IMR-90 (cell line): ENCODE results near the gene TSHZ1. TPM values are rescaled to one million over a fixed set of nuclear protein-coding genes. Genes with fewer than 3 reads are reported as not detected.

Experiments
- ATAC-seq: fragments of 200-7000 bp; cut with Tn5 transposase; 2 replicates; pipeline ENCODE4 v1.9.1; 2020; ENCODE audit warnings: low read depth, mild to moderate bottlenecking, moderate library complexity
- BruUV-seq: library from RNA; stranded (reverse); fragments of 400-500 nt; replicated peaks from 2 replicates; lab custom pipeline; 2021; lab: Mats Ljungman, UMichigan
- CTCF ChIA-PET: fragments of 300-600 bp; formaldehyde crosslinking; extraction: SDS; loops from one replicate; lab custom pipeline; 2021; ENCODE audit warnings: antibody characterized with exemption; lab: Yijun Ruan, JAX
- POLR2A ChIA-PET: fragments of 300-600 bp; sonication (Branson Sonifier 250); formaldehyde crosslinking; loops from one replicate; lab custom pipeline; 2022; ENCODE audit warnings: antibody characterized with exemption; ENCODE audit not compliant: unreplicated experiment; lab: Charles Lee
- DNase-seq: peaks from one replicate; pipeline ENCODE4 v3.0.0; 2013
- H2AFZ ChIP-seq: replicated peaks from 2 replicates; pipeline ENCODE3; 2013; ENCODE audit warnings: low read length, mild to moderate bottlenecking; ENCODE audit not compliant: poor library complexity
- H2AK5ac ChIP-seq: 2 replicates; pipeline ENCODE4 v1.6.1; 2013; ENCODE audit warnings: low read depth, low read length, inconsistent platforms
- H2AK9ac ChIP-seq: replicated peaks from 2 replicates; pipeline ENCODE3; 2013; ENCODE audit warnings: mild to moderate bottlenecking, low read depth, low read length, moderate library complexity; ENCODE audit not compliant: poor library complexity
- H2BK120ac ChIP-seq: 2 replicates; pipeline ENCODE4 v1.6.1; 2013; ENCODE audit warnings: low read depth, low read length, inconsistent platforms
- H2BK15ac ChIP-seq: 3 replicates; pipeline ENCODE4 v1.6.1; 2013; ENCODE audit warnings: low read depth, low read length, inconsistent platforms
- H2BK20ac ChIP-seq: 2 replicates; pipeline ENCODE4 v1.6.1; 2013; ENCODE audit warnings: low read depth, mild to moderate bottlenecking, inconsistent platforms, low read length, moderate library complexity
- H2BK5ac ChIP-seq: 2 replicates; pipeline ENCODE4 v1.6.1; 2013; ENCODE audit warnings: mild to moderate bottlenecking, low read depth, low read length, inconsistent platforms; ENCODE audit not compliant: poor library complexity, severe bottlenecking
- H3K14ac ChIP-seq: replicated peaks from 2 replicates; pipeline ENCODE4 v1.6.1; 2013; ENCODE audit warnings: low read depth, low read length, inconsistent platforms
- H3K18ac ChIP-seq: 2 replicates; pipeline ENCODE4 v1.6.1; 2013; ENCODE audit warnings: low read depth, low read length, control low read depth
- H3K23ac ChIP-seq: 2 replicates; pipeline ENCODE4 v1.6.1; 2013; ENCODE audit warnings: low read depth, low read length, inconsistent platforms
- H3K27ac ChIP-seq: 2 replicates; pipeline ENCODE4 v1.5.1; 2013; ENCODE audit warnings: mild to moderate bottlenecking, control low read depth, low read length; ENCODE audit not compliant: insufficient read depth
- H3K27me3 ChIP-seq: 2 replicates; pipeline ENCODE4 v1.6.1; 2013; ENCODE audit warnings: low read length; ENCODE audit not compliant: control insufficient read depth, insufficient read depth
- H3K36me3 ChIP-seq: 2 replicates; pipeline ENCODE4 v1.6.1; 2013; ENCODE audit warnings: low read length, mixed read lengths; ENCODE audit not compliant: control insufficient read depth, insufficient read depth
- H3K4ac ChIP-seq: 2 replicates; pipeline ENCODE4 v1.6.1; 2013; ENCODE audit warnings: low read depth, low read length, inconsistent platforms
- H3K4me1 ChIP-seq: 2 replicates; pipeline ENCODE4 v1.6.1; 2013; ENCODE audit warnings: low read length, mixed read lengths; ENCODE audit not compliant: control insufficient read depth, insufficient read depth
- H3K4me2 ChIP-seq: 2 replicates; pipeline ENCODE4 v1.6.1; 2013; ENCODE audit warnings: low read depth, mild to moderate bottlenecking, control low read depth, low read length, moderate library complexity
- H3K4me3 ChIP-seq: 2 replicates; pipeline ENCODE4 v1.5.1; 2013; ENCODE audit warnings: low read depth, mild to moderate bottlenecking, control low read depth, low read length, moderate library complexity; ENCODE audit not compliant: insufficient read depth
- H3K56ac ChIP-seq: 2 replicates; pipeline ENCODE4 v1.6.1; 2013; ENCODE audit warnings: low read length, inconsistent platforms; ENCODE audit not compliant: insufficient read depth; ENCODE audit errors: extremely low read depth
- H3K79me1 ChIP-seq, 2 experiments: 2 replicates each; pipeline ENCODE4 v1.6.1; 2013; ENCODE audit warnings: low read length in 2 of 2, inconsistent platforms in 1 of 2, low read depth in 1 of 2
- H3K9ac ChIP-seq: 2 replicates; pipeline ENCODE4 v1.6.1; 2013; ENCODE audit warnings: low read depth, low read length, control low read depth
- H3K9me1 ChIP-seq: 2 replicates; pipeline ENCODE4 v1.6.1; 2013; ENCODE audit warnings: low read length, inconsistent platforms; ENCODE audit not compliant: insufficient read depth
- H3K9me3 ChIP-seq: 2 replicates; pipeline ENCODE4 v1.6.1; 2013; ENCODE audit warnings: low read length; ENCODE audit not compliant: control insufficient read depth, insufficient read depth
- H4K20me1 ChIP-seq: 2 replicates; pipeline ENCODE4 v1.6.1; 2013; ENCODE audit warnings: low read length, inconsistent platforms; ENCODE audit not compliant: insufficient read depth
- H4K5ac ChIP-seq: 2 replicates; pipeline ENCODE4 v1.6.1; 2013; ENCODE audit warnings: mild to moderate bottlenecking, low read depth, low read length, control low read depth
- H4K8ac ChIP-seq, 2 experiments: 2 replicates each; pipeline ENCODE4 v1.6.1; 2013; ENCODE audit warnings: low read depth in 2 of 2, low read length in 2 of 2, control low read depth in 1 of 2, inconsistent platforms in 1 of 2
- H4K91ac ChIP-seq: 2 replicates; pipeline ENCODE4 v1.6.1; 2013; ENCODE audit warnings: low read depth, low read length, inconsistent platforms; ENCODE audit not compliant: insufficient read depth
- BHLHE40 ChIP-seq: fragments of 150-350 bp; IDR thresholded peaks from 2 replicates; pipeline ENCODE4 v1.6.1; 2016; ENCODE audit warnings: mild to moderate bottlenecking, low read depth, low read length
- CEBPB ChIP-seq: IDR thresholded peaks from 2 replicates; pipeline ENCODE4 v1.6.1; 2012; ENCODE audit warnings: low read depth, low read length, improper control_type of control experiment
- CHD1 ChIP-seq: IDR thresholded peaks from 2 replicates; pipeline ENCODE4 v1.6.1; 2012; ENCODE audit warnings: low read depth, low read length, improper control_type of control experiment
- CTCF ChIP-seq: conservative IDR thresholded peaks from 2 replicates; pipeline ENCODE4 v1.5.1; 2012; ENCODE audit warnings: mild to moderate bottlenecking, low read depth, low read length, improper control_type of control experiment
- ELK1 ChIP-seq: fragments of 150-350 bp; IDR thresholded peaks from 2 replicates; pipeline ENCODE4 v1.6.1; 2016; ENCODE audit warnings: low read depth, mild to moderate bottlenecking, low read length, moderate library complexity, borderline replicate concordance
- FOS ChIP-seq: fragments of 150-350 bp; IDR thresholded peaks from 2 replicates; pipeline ENCODE4 v1.6.1; 2016; ENCODE audit warnings: low read depth, low read length
- MAFK ChIP-seq: IDR thresholded peaks from 2 replicates; pipeline ENCODE4 v1.6.1; 2012; ENCODE audit warnings: low read depth, low read length, improper control_type of control experiment
- MAZ ChIP-seq: IDR thresholded peaks from 2 replicates; pipeline ENCODE4 v1.6.1; 2012; ENCODE audit warnings: low read depth, mild to moderate bottlenecking, low read length, improper control_type of control experiment, moderate library complexity, borderline replicate concordance
- MXI1 ChIP-seq: IDR thresholded peaks from 2 replicates; pipeline ENCODE4 v1.6.1; 2012; ENCODE audit warnings: low read depth, mild to moderate bottlenecking, low read length, moderate library complexity, borderline replicate concordance
- NFE2L2 ChIP-seq: fragments of 150-350 bp; IDR thresholded peaks from 2 replicates; pipeline ENCODE4 v1.6.1; 2016; ENCODE audit warnings: low read depth, mild to moderate bottlenecking, low read length
- POLR2A ChIP-seq: IDR thresholded peaks from 2 replicates; pipeline ENCODE4 v1.6.1; 2012; ENCODE audit warnings: mild to moderate bottlenecking, low read depth, low read length
- RAD21 ChIP-seq: IDR thresholded peaks from 2 replicates; pipeline ENCODE4 v1.6.1; 2012; ENCODE audit warnings: low read length, improper control_type of control experiment
- RCOR1 ChIP-seq: IDR thresholded peaks from 2 replicates; pipeline ENCODE4 v1.6.1; 2012; ENCODE audit warnings: mild to moderate bottlenecking, low read length, improper control_type of control experiment; ENCODE audit not compliant: insufficient replicate concordance
- RFX5 ChIP-seq: IDR thresholded peaks from 2 replicates; pipeline ENCODE4 v1.8.0; 2012; ENCODE audit warnings: low read depth, mild to moderate bottlenecking, low read length, moderate library complexity
- SMC3 ChIP-seq: fragments of 150-350 bp; IDR thresholded peaks from 2 replicates; pipeline ENCODE4 v1.6.1; 2016; ENCODE audit warnings: low read depth, mild to moderate bottlenecking, antibody characterized with exemption, low read length, moderate library complexity
- USF2 ChIP-seq: fragments of 150-350 bp; IDR thresholded peaks from 2 replicates; pipeline ENCODE4 v1.6.1; 2017; ENCODE audit warnings: mild to moderate bottlenecking, antibody characterized with exemption, low read length, low read depth
- WGBS, 2 experiments: methylation state at CpG; one replicate each; pipeline versions ENCODE4 v1.1.5 to v1.1.7; 2013; ENCODE audit warnings: missing lambda C conversion rate in 2 of 2; ENCODE audit not compliant: insufficient read length in 1 of 2; ENCODE audit errors: extremely low coverage in 2 of 2; 5-methylcytosine and 5-hydroxymethylcytosine counted together
- dilution Hi-C: fragments of 300-500 bp; cut with HindIII; formaldehyde crosslinking; loops from one replicate; pipeline ENCODE4 v1.14.3; 2018; ENCODE audit warnings: low sequenced_read_pairs; ENCODE audit not compliant: unreplicated experiment
- in situ Hi-C: fragments of 300-500 bp; cut with MboI; formaldehyde crosslinking; loops from 3 replicates; pipeline ENCODE4 v1.14.3; 2019; ENCODE audit warnings: low sequenced_read_pairs, inconsistent platforms, mixed read lengths
- intact Hi-C: fragments of 100-400 bp; cut with micrococcal nuclease; formaldehyde crosslinking; loops from 2 replicates; pipeline ENCODE4 v1.10.0; 2022
- polyA plus RNA-seq, 3 experiments: library from polyadenylated mRNA; depleted of rRNA; stranded (reverse); fragments of >200 nt; gene quantifications; 2 replicates each; pipeline ENCODE4 v1.2.3, GENCODE V29; 2012; ENCODE audit warnings: low replicate concordance in 1 of 3
- total RNA-seq: library from RNA; depleted of rRNA; stranded (reverse); fragments of >200 nt; gene quantifications from 2 replicates; pipeline ENCODE4 v1.2.3, GENCODE V29; 2012

TSHZ1 gene
- total and polyA plus RNA-seq, 2 of the 4 experiments (the other 2 are of a cell fraction), result 7.1 to 10.0 TPM

- H3K36me3 ChIP-seq, result no peaks in the 10 kb centered on the region
- H3K4me3 ChIP-seq, result no peak overlapping the region
- H3K27ac ChIP-seq, result no peak overlapping the region
- 100% methylated on average over 1 of the region's 9 CpGs; no CpG with 5 or more reads in 1 of the 2 experiments for WGBS, 2 experiments
- dilution Hi-C loops (no loop called here), intact Hi-C loops (no loop called here), in situ Hi-C loops (no loop called here)
- no peak overlapping the region for H2BK20ac ChIP-seq
- H3K4me1 ChIP-seq, result no peaks in the 10 kb centered on the region; the same call in 1 of the 2 replicates
- H4K91ac ChIP-seq, result no peak overlapping the region
- H3K23ac ChIP-seq, result no peak overlapping the region
- CTCF ChIA-PET, result interaction anchor here (0.6 kb wide), 1 partner anchor 20 kb away, joined by 3 read pairs; no protein-coding TSS in a partner anchor
- H4K20me1 ChIP-seq, result no peaks in the 10 kb centered on the region
- H2AK9ac ChIP-seq, result no peak overlapping the region
- H2BK15ac ChIP-seq, result no peak overlapping the region
- H3K4ac ChIP-seq, result no peak overlapping the region
- H3K18ac ChIP-seq, result no peak overlapping the region
- peaks cover 3% of the 10 kb centered on the region for H3K9me1 ChIP-seq
- H3K14ac ChIP-seq, result no peak overlapping the region
- H2BK5ac ChIP-seq, result no peak overlapping the region
- no peak overlapping the region for H2AFZ ChIP-seq
- no peak overlapping the region for H4K8ac ChIP-seq
- no peaks in the 10 kb centered on the region for H3K27me3 ChIP-seq
- no peak overlapping the region for H2BK120ac ChIP-seq
- BruUV-seq, result no TSS peak
- POLR2A ChIA-PET, result no interaction called here
- H3K79me1 ChIP-seq, result peaks cover 8 to 37% of the 10 kb centered on the region in 2 experiments; a peak in 3 of 4 replicates
- no peaks in the 10 kb centered on the region for H3K9me3 ChIP-seq
- no peak overlapping the region for H3K4me2 ChIP-seq
- no peak overlapping the region for H3K9ac ChIP-seq
- TF ChIP-seq SMC3 (no peak), NFE2L2 (no peak), RAD21 (no peak), MXI1 (no peak), POLR2A (no peak), MAZ (no peak), CEBPB (no peak), RCOR1 (no peak), BHLHE40 (no peak), USF2 (no peak), MAFK (no peak), CTCF (no peak), ELK1 (no peak), CHD1 (no peak), RFX5 (no peak), FOS (no peak)
- no peak overlapping the region for H3K56ac ChIP-seq
- no peak overlapping the region for H2AK5ac ChIP-seq
- no peak overlapping the region for H4K5ac ChIP-seq
- ATAC-seq (no peak), DNase-seq (no peak)
These were observed 55.3 kb downstream of the TSHZ1 start for GRCh38 chr18:75265872-75266271.
